Osteocyte (in vitro differentiated cells): Measurements from ENCODE around the gene SEMA4D. TPM values are rescaled to one million over a fixed set of nuclear protein-coding genes. Genes with fewer than 3 reads are reported as not detected.

Experiments used
- DNase-seq: peaks from one replicate; pipeline ENCODE4 v3.0.0; 2021; ENCODE audit warnings: mixed read lengths; ENCODE audit not compliant: unreplicated experiment; ENCODE audit errors: extremely low spot score
- H3K27ac Mint-ChIP-seq: one replicate; pipeline ENCODE4 v1.8.0; 2021; ENCODE audit warnings: mild to moderate bottlenecking, mixed read lengths; ENCODE audit not compliant: unreplicated experiment
- H3K27me3 Mint-ChIP-seq: one replicate; pipeline ENCODE4 v1.8.0; 2021; ENCODE audit warnings: mixed read lengths; ENCODE audit not compliant: unreplicated experiment
- H3K36me3 Mint-ChIP-seq: one replicate; pipeline ENCODE4 v1.8.0; 2021; ENCODE audit warnings: mixed read lengths; ENCODE audit not compliant: unreplicated experiment
- H3K4me1 Mint-ChIP-seq: one replicate; pipeline ENCODE4 v1.8.0; 2021; ENCODE audit warnings: mixed read lengths; ENCODE audit not compliant: unreplicated experiment
- H3K4me3 Mint-ChIP-seq: one replicate; pipeline ENCODE4 v1.8.0; 2021; ENCODE audit warnings: mild to moderate bottlenecking, moderate library complexity, mixed read lengths; ENCODE audit not compliant: unreplicated experiment
- H3K9me3 Mint-ChIP-seq: one replicate; pipeline ENCODE4 v1.8.0; 2021; ENCODE audit warnings: mixed read lengths; ENCODE audit not compliant: unreplicated experiment
- total RNA-seq: library from RNA; stranded (reverse); gene quantifications from 2 replicates; pipeline ENCODE4 v1.2.1, GENCODE V29; 2021
- TF ChIP-seq, protein P1 (sequence below): fragments of 200-600 bp; sonication (generic); IDR thresholded peaks from 2 replicates; pipeline ENCODE4 v1.5.0; 2021; ENCODE audit warnings: antibody characterized with exemption, mild to moderate bottlenecking, moderate library complexity

The SEMA4D gene
- total RNA-seq, 1 donor from 2014 or later: 2.0 TPM

DNA sequence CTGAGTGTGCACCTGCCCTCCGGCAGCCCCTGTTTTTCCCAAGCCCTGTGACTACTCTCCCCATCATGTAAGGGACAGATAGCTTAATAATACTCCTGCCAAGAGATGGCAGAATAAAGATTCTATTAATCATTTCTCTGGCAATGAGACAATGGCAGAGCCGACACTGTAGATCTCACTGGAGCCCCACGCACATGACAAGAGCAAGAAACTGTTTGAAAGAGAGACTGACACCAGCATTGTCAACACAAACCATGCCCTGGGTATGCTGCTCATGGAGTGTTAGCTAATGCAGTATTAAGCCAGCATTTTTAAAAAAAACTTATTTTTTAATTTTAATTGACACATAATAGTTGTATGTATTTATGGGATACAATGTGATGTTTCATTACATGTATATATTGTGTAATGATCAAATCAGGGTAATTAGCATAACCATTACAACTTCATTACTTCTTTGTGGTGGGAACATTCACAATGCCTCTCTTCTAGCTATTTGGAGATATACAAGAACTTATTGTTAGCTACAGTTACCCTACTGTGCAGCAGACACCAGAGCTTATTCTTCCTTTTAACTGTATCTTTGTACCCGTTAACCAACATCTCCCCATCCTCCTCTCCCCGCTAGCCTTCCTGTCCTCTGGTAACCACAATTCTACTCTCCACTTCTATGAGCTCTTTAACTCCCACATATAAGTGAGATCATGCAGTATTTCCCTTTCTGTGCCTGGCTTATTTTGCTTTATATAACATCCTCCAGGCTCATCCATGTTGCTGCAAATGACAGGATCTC is 31.5 kb upstream of the SEMA4D start:
- H3K4me1 Mint-ChIP-seq: no peaks in the 10 kb centered on the region
- no peak overlapping the region for H3K4me3 Mint-ChIP-seq
- no peak for DNase-seq
- peaks cover 8% of the 10 kb centered on the region for H3K27me3 Mint-ChIP-seq
- no peaks in the 10 kb centered on the region for H3K9me3 Mint-ChIP-seq
- H3K27ac Mint-ChIP-seq: no peak overlapping the region
- TF ChIP-seq, protein P1, sequence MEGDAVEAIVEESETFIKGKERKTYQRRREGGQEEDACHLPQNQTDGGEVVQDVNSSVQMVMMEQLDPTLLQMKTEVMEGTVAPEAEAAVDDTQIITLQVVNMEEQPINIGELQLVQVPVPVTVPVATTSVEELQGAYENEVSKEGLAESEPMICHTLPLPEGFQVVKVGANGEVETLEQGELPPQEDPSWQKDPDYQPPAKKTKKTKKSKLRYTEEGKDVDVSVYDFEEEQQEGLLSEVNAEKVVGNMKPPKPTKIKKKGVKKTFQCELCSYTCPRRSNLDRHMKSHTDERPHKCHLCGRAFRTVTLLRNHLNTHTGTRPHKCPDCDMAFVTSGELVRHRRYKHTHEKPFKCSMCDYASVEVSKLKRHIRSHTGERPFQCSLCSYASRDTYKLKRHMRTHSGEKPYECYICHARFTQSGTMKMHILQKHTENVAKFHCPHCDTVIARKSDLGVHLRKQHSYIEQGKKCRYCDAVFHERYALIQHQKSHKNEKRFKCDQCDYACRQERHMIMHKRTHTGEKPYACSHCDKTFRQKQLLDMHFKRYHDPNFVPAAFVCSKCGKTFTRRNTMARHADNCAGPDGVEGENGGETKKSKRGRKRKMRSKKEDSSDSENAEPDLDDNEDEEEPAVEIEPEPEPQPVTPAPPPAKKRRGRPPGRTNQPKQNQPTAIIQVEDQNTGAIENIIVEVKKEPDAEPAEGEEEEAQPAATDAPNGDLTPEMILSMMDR: no peak
- no peaks in the 10 kb centered on the region for H3K36me3 Mint-ChIP-seq

DNA sequence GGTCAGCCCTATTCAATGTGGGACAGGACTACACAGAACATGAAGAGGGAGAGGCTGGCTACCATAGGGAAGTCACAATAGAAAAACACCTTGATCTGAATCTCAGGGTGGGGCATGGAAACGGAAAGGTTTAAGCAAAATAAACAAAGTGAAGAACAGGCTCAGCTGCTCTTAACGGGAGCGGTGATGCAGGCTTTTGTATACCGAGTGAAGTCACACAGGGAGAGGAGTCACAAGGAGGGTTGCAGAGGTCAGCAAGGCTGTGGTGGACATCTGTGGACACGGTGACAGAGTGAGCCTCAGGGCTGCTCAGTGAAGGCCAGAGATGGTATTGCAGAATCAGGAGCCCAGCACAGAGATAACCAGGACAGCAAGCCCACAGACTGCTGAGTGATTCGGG is 30.6 kb upstream of the SEMA4D start:
- Mint-ChIP-seq H3K4me3 (no peak overlapping the region), H3K4me1 (no peaks in the 10 kb centered on the region), H3K36me3 (no peaks in the 10 kb centered on the region), H3K27ac (no peak overlapping the region), H3K27me3 (peaks cover 10% of the 10 kb centered on the region), H3K9me3 (no peaks in the 10 kb centered on the region)
- DNase-seq: no peak
- TF ChIP-seq, protein P1: no peak

- H3K27me3 Mint-ChIP-seq: peaks cover 10% of the 10 kb centered on the region
- no peaks in the 10 kb centered on the region for H3K9me3 Mint-ChIP-seq
- H3K36me3 Mint-ChIP-seq: no peaks in the 10 kb centered on the region
- TF ChIP-seq, protein P1: no peak
- no peaks in the 10 kb centered on the region for H3K4me1 Mint-ChIP-seq
- no peak overlapping the region for H3K4me3 Mint-ChIP-seq
- no peak for DNase-seq
- no peak overlapping the region for H3K27ac Mint-ChIP-seq
Observed at GRCh38 chr9:89528131-89528530, 30.2 kb upstream of the SEMA4D start.

- TF ChIP-seq, protein P1: no peak
- no peaks in the 10 kb centered on the region for H3K9me3 Mint-ChIP-seq
- no peak overlapping the region for H3K27ac Mint-ChIP-seq
- peaks cover 10% of the 10 kb centered on the region for H3K27me3 Mint-ChIP-seq
- no peaks in the 10 kb centered on the region for H3K4me1 Mint-ChIP-seq
- no peak for DNase-seq
- no peak overlapping the region for H3K4me3 Mint-ChIP-seq
- H3K36me3 Mint-ChIP-seq: no peaks in the 10 kb centered on the region
Observed at GRCh38 chr9:89527084-89527483, 29.2 kb upstream of the SEMA4D start.

GRCh38 chr9:89526667-89527066 is 28.8 kb upstream of the SEMA4D start:
- TF ChIP-seq, protein P1: no peak
- H3K9me3 Mint-ChIP-seq: no peaks in the 10 kb centered on the region
- no peaks in the 10 kb centered on the region for H3K36me3 Mint-ChIP-seq
- H3K27me3 Mint-ChIP-seq: peaks cover 10% of the 10 kb centered on the region
- no peak overlapping the region for H3K27ac Mint-ChIP-seq
- H3K4me3 Mint-ChIP-seq: no peak overlapping the region
- DNase-seq: no peak
- H3K4me1 Mint-ChIP-seq: no peaks in the 10 kb centered on the region
